IMR-90 (cell line): Measurements from ENCODE around the gene GDNF. TPM values are rescaled to one million over a fixed set of nuclear protein-coding genes. Genes with fewer than 3 reads are reported as not detected.

Experiments used
- ATAC-seq: fragments of 200-7000 bp; cut with Tn5 transposase; 2 replicates; pipeline ENCODE4 v1.9.1; 2020; ENCODE audit warnings: low read depth, mild to moderate bottlenecking, moderate library complexity
- BruUV-seq: library from RNA; stranded (reverse); fragments of 400-500 nt; replicated peaks from 2 replicates; lab custom pipeline; 2021; lab: Mats Ljungman, UMichigan
- CTCF ChIA-PET: fragments of 300-600 bp; formaldehyde crosslinking; extraction: SDS; loops from one replicate; lab custom pipeline; 2021; ENCODE audit warnings: antibody characterized with exemption; lab: Yijun Ruan, JAX
- POLR2A ChIA-PET: fragments of 300-600 bp; sonication (Branson Sonifier 250); formaldehyde crosslinking; loops from one replicate; lab custom pipeline; 2022; ENCODE audit warnings: antibody characterized with exemption; ENCODE audit not compliant: unreplicated experiment; lab: Charles Lee
- DNase-seq: peaks from one replicate; pipeline ENCODE4 v3.0.0; 2013
- H2AFZ ChIP-seq: replicated peaks from 2 replicates; pipeline ENCODE3; 2013; ENCODE audit warnings: low read length, mild to moderate bottlenecking; ENCODE audit not compliant: poor library complexity
- H2AK5ac ChIP-seq: 2 replicates; pipeline ENCODE4 v1.6.1; 2013; ENCODE audit warnings: low read depth, low read length, inconsistent platforms
- H2AK9ac ChIP-seq: replicated peaks from 2 replicates; pipeline ENCODE3; 2013; ENCODE audit warnings: mild to moderate bottlenecking, low read depth, low read length, moderate library complexity; ENCODE audit not compliant: poor library complexity
- H2BK120ac ChIP-seq: 2 replicates; pipeline ENCODE4 v1.6.1; 2013; ENCODE audit warnings: low read depth, low read length, inconsistent platforms
- H2BK15ac ChIP-seq: 3 replicates; pipeline ENCODE4 v1.6.1; 2013; ENCODE audit warnings: low read depth, low read length, inconsistent platforms
- H2BK20ac ChIP-seq: 2 replicates; pipeline ENCODE4 v1.6.1; 2013; ENCODE audit warnings: low read depth, mild to moderate bottlenecking, inconsistent platforms, low read length, moderate library complexity
- H2BK5ac ChIP-seq: 2 replicates; pipeline ENCODE4 v1.6.1; 2013; ENCODE audit warnings: mild to moderate bottlenecking, low read depth, low read length, inconsistent platforms; ENCODE audit not compliant: poor library complexity, severe bottlenecking
- H3K14ac ChIP-seq: replicated peaks from 2 replicates; pipeline ENCODE4 v1.6.1; 2013; ENCODE audit warnings: low read depth, low read length, inconsistent platforms
- H3K18ac ChIP-seq: 2 replicates; pipeline ENCODE4 v1.6.1; 2013; ENCODE audit warnings: low read depth, low read length, control low read depth
- H3K23ac ChIP-seq: 2 replicates; pipeline ENCODE4 v1.6.1; 2013; ENCODE audit warnings: low read depth, low read length, inconsistent platforms
- H3K27ac ChIP-seq: 2 replicates; pipeline ENCODE4 v1.5.1; 2013; ENCODE audit warnings: mild to moderate bottlenecking, control low read depth, low read length; ENCODE audit not compliant: insufficient read depth
- H3K27me3 ChIP-seq: 2 replicates; pipeline ENCODE4 v1.6.1; 2013; ENCODE audit warnings: low read length; ENCODE audit not compliant: control insufficient read depth, insufficient read depth
- H3K36me3 ChIP-seq: 2 replicates; pipeline ENCODE4 v1.6.1; 2013; ENCODE audit warnings: low read length, mixed read lengths; ENCODE audit not compliant: control insufficient read depth, insufficient read depth
- H3K4ac ChIP-seq: 2 replicates; pipeline ENCODE4 v1.6.1; 2013; ENCODE audit warnings: low read depth, low read length, inconsistent platforms
- H3K4me1 ChIP-seq: 2 replicates; pipeline ENCODE4 v1.6.1; 2013; ENCODE audit warnings: low read length, mixed read lengths; ENCODE audit not compliant: control insufficient read depth, insufficient read depth
- H3K4me2 ChIP-seq: 2 replicates; pipeline ENCODE4 v1.6.1; 2013; ENCODE audit warnings: low read depth, mild to moderate bottlenecking, control low read depth, low read length, moderate library complexity
- H3K4me3 ChIP-seq: 2 replicates; pipeline ENCODE4 v1.5.1; 2013; ENCODE audit warnings: low read depth, mild to moderate bottlenecking, control low read depth, low read length, moderate library complexity; ENCODE audit not compliant: insufficient read depth
- H3K56ac ChIP-seq: 2 replicates; pipeline ENCODE4 v1.6.1; 2013; ENCODE audit warnings: low read length, inconsistent platforms; ENCODE audit not compliant: insufficient read depth; ENCODE audit errors: extremely low read depth
- H3K79me1 ChIP-seq, 2 experiments: 2 replicates each; pipeline ENCODE4 v1.6.1; 2013; ENCODE audit warnings: low read length in 2 of 2, inconsistent platforms in 1 of 2, low read depth in 1 of 2
- H3K9ac ChIP-seq: 2 replicates; pipeline ENCODE4 v1.6.1; 2013; ENCODE audit warnings: low read depth, low read length, control low read depth
- H3K9me1 ChIP-seq: 2 replicates; pipeline ENCODE4 v1.6.1; 2013; ENCODE audit warnings: low read length, inconsistent platforms; ENCODE audit not compliant: insufficient read depth
- H3K9me3 ChIP-seq: 2 replicates; pipeline ENCODE4 v1.6.1; 2013; ENCODE audit warnings: low read length; ENCODE audit not compliant: control insufficient read depth, insufficient read depth
- H4K20me1 ChIP-seq: 2 replicates; pipeline ENCODE4 v1.6.1; 2013; ENCODE audit warnings: low read length, inconsistent platforms; ENCODE audit not compliant: insufficient read depth
- H4K5ac ChIP-seq: 2 replicates; pipeline ENCODE4 v1.6.1; 2013; ENCODE audit warnings: mild to moderate bottlenecking, low read depth, low read length, control low read depth
- H4K8ac ChIP-seq, 2 experiments: 2 replicates each; pipeline ENCODE4 v1.6.1; 2013; ENCODE audit warnings: low read depth in 2 of 2, low read length in 2 of 2, control low read depth in 1 of 2, inconsistent platforms in 1 of 2
- H4K91ac ChIP-seq: 2 replicates; pipeline ENCODE4 v1.6.1; 2013; ENCODE audit warnings: low read depth, low read length, inconsistent platforms; ENCODE audit not compliant: insufficient read depth
- BHLHE40 ChIP-seq: fragments of 150-350 bp; IDR thresholded peaks from 2 replicates; pipeline ENCODE4 v1.6.1; 2016; ENCODE audit warnings: mild to moderate bottlenecking, low read depth, low read length
- CEBPB ChIP-seq: IDR thresholded peaks from 2 replicates; pipeline ENCODE4 v1.6.1; 2012; ENCODE audit warnings: low read depth, low read length, improper control_type of control experiment
- CHD1 ChIP-seq: IDR thresholded peaks from 2 replicates; pipeline ENCODE4 v1.6.1; 2012; ENCODE audit warnings: low read depth, low read length, improper control_type of control experiment
- FOS ChIP-seq: fragments of 150-350 bp; IDR thresholded peaks from 2 replicates; pipeline ENCODE4 v1.6.1; 2016; ENCODE audit warnings: low read depth, low read length
- MAFK ChIP-seq: IDR thresholded peaks from 2 replicates; pipeline ENCODE4 v1.6.1; 2012; ENCODE audit warnings: low read depth, low read length, improper control_type of control experiment
- MAZ ChIP-seq: IDR thresholded peaks from 2 replicates; pipeline ENCODE4 v1.6.1; 2012; ENCODE audit warnings: low read depth, mild to moderate bottlenecking, low read length, improper control_type of control experiment, moderate library complexity, borderline replicate concordance
- NFE2L2 ChIP-seq: fragments of 150-350 bp; IDR thresholded peaks from 2 replicates; pipeline ENCODE4 v1.6.1; 2016; ENCODE audit warnings: low read depth, mild to moderate bottlenecking, low read length
- POLR2A ChIP-seq: IDR thresholded peaks from 2 replicates; pipeline ENCODE4 v1.6.1; 2012; ENCODE audit warnings: mild to moderate bottlenecking, low read depth, low read length
- RAD21 ChIP-seq: IDR thresholded peaks from 2 replicates; pipeline ENCODE4 v1.6.1; 2012; ENCODE audit warnings: low read length, improper control_type of control experiment
- RCOR1 ChIP-seq: IDR thresholded peaks from 2 replicates; pipeline ENCODE4 v1.6.1; 2012; ENCODE audit warnings: mild to moderate bottlenecking, low read length, improper control_type of control experiment; ENCODE audit not compliant: insufficient replicate concordance
- RFX5 ChIP-seq: IDR thresholded peaks from 2 replicates; pipeline ENCODE4 v1.8.0; 2012; ENCODE audit warnings: low read depth, mild to moderate bottlenecking, low read length, moderate library complexity
- WGBS, 2 experiments: methylation state at CpG; one replicate each; pipeline versions ENCODE4 v1.1.5 to v1.1.7; 2013; ENCODE audit warnings: missing lambda C conversion rate in 2 of 2; ENCODE audit not compliant: insufficient read length in 1 of 2; ENCODE audit errors: extremely low coverage in 2 of 2; 5-methylcytosine and 5-hydroxymethylcytosine counted together
- dilution Hi-C: fragments of 300-500 bp; cut with HindIII; formaldehyde crosslinking; loops from one replicate; pipeline ENCODE4 v1.14.3; 2018; ENCODE audit warnings: low sequenced_read_pairs; ENCODE audit not compliant: unreplicated experiment
- in situ Hi-C: fragments of 300-500 bp; cut with MboI; formaldehyde crosslinking; loops from 3 replicates; pipeline ENCODE4 v1.14.3; 2019; ENCODE audit warnings: low sequenced_read_pairs, inconsistent platforms, mixed read lengths
- intact Hi-C: fragments of 100-400 bp; cut with micrococcal nuclease; formaldehyde crosslinking; loops from 2 replicates; pipeline ENCODE4 v1.10.0; 2022
- polyA plus RNA-seq, 3 experiments: library from polyadenylated mRNA; depleted of rRNA; stranded (reverse); fragments of >200 nt; gene quantifications; 2 replicates each; pipeline ENCODE4 v1.2.3, GENCODE V29; 2012; ENCODE audit warnings: low replicate concordance in 1 of 3
- total RNA-seq: library from RNA; depleted of rRNA; stranded (reverse); fragments of >200 nt; gene quantifications from 2 replicates; pipeline ENCODE4 v1.2.3, GENCODE V29; 2012
- TF ChIP-seq, protein P1 (sequence below): conservative IDR thresholded peaks from 2 replicates; pipeline ENCODE4 v1.5.1; 2012; ENCODE audit warnings: mild to moderate bottlenecking, low read depth, low read length, improper control_type of control experiment
- TF ChIP-seq, protein P2 (sequence below): fragments of 150-350 bp; IDR thresholded peaks from 2 replicates; pipeline ENCODE4 v1.6.1; 2017; ENCODE audit warnings: mild to moderate bottlenecking, antibody characterized with exemption, low read length, low read depth

Gene GDNF
- total and polyA plus RNA-seq, 2 of the 4 experiments (the other 2 are of a cell fraction): 0.18 to 0.82 TPM

DNA sequence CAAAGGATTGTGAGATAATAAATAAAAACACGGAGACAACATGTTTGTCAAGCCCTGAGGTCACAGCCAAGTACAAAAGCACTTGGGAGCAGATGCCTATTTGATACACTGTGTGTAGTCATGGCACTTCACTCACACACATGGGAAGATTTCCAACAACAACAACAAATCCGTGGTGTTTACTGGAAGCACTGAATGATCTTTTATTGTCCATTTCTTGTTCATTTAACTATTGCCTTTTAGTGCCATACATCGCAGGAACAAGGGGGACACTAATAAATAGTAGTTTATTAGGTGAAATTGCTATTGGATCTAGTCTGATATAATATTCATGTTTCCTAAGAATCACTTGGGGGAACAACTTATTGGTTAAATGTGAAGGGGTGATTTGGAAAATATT lies 20.4 kb upstream of the GDNF start:
- H3K9me1 ChIP-seq: no peaks in the 10 kb centered on the region
- no peak overlapping the region for H4K91ac ChIP-seq
- peaks cover 9% of the 10 kb centered on the region for H3K27me3 ChIP-seq
- 0 out of 2 replicates have a peak, but pooled peaks cover 1% of the 10 kb centered on the region for H3K4me1 ChIP-seq
- intact Hi-C loops: no loop called here
- no peaks in the 10 kb centered on the region for H3K79me1 ChIP-seq
- dilution Hi-C loops: no loop called here
- H2BK5ac ChIP-seq: no peak overlapping the region
- in situ Hi-C loops: no loop called here
- H3K4me3 ChIP-seq: no peak overlapping the region
- H4K8ac ChIP-seq: no peak overlapping the region
- no peak overlapping the region for H2AFZ ChIP-seq
- TF ChIP-seq RFX5 (no peak), RAD21 (no peak), FOS (no peak), CEBPB (no peak), RCOR1 (no peak), NFE2L2 (no peak), MAFK (no peak), BHLHE40 (no peak), CHD1 (no peak), MAZ (no peak), POLR2A (no peak)
- TF ChIP-seq, protein P1, sequence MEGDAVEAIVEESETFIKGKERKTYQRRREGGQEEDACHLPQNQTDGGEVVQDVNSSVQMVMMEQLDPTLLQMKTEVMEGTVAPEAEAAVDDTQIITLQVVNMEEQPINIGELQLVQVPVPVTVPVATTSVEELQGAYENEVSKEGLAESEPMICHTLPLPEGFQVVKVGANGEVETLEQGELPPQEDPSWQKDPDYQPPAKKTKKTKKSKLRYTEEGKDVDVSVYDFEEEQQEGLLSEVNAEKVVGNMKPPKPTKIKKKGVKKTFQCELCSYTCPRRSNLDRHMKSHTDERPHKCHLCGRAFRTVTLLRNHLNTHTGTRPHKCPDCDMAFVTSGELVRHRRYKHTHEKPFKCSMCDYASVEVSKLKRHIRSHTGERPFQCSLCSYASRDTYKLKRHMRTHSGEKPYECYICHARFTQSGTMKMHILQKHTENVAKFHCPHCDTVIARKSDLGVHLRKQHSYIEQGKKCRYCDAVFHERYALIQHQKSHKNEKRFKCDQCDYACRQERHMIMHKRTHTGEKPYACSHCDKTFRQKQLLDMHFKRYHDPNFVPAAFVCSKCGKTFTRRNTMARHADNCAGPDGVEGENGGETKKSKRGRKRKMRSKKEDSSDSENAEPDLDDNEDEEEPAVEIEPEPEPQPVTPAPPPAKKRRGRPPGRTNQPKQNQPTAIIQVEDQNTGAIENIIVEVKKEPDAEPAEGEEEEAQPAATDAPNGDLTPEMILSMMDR: no peak
- TF ChIP-seq, protein P2, sequence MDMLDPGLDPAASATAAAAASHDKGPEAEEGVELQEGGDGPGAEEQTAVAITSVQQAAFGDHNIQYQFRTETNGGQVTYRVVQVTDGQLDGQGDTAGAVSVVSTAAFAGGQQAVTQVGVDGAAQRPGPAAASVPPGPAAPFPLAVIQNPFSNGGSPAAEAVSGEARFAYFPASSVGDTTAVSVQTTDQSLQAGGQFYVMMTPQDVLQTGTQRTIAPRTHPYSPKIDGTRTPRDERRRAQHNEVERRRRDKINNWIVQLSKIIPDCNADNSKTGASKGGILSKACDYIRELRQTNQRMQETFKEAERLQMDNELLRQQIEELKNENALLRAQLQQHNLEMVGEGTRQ: no peak
- H2BK120ac ChIP-seq: no peak overlapping the region
- BruUV-seq: no TSS peak
- DNase-seq: no peak
- no peak overlapping the region for H4K5ac ChIP-seq
- H3K14ac ChIP-seq: no peak overlapping the region
- H2BK15ac ChIP-seq: no peak overlapping the region
- ATAC-seq: no peak
- H2BK20ac ChIP-seq: no peak overlapping the region
- H3K4me2 ChIP-seq: no peak overlapping the region
- no peak overlapping the region for H2AK9ac ChIP-seq
- ChIA-PET CTCF (no interaction called here), POLR2A (no interaction called here)
- H3K9me3 ChIP-seq: no peaks in the 10 kb centered on the region
- no peak overlapping the region for H3K23ac ChIP-seq
- no peak overlapping the region for H2AK5ac ChIP-seq
- WGBS, 2 experiments: no CpG with 5 or more reads among the region's 3 CpGs
- no peak overlapping the region for H3K27ac ChIP-seq
- H3K56ac ChIP-seq: no peak overlapping the region
- H3K9ac ChIP-seq: no peak overlapping the region
- H3K4ac ChIP-seq: no peak overlapping the region
- no peaks in the 10 kb centered on the region for H3K36me3 ChIP-seq
- H3K18ac ChIP-seq: no peak overlapping the region
- no peaks in the 10 kb centered on the region for H4K20me1 ChIP-seq
